ENCODE measurements around the gene CMC4. TPM values are rescaled to one million over a fixed set of nuclear protein-coding genes. Genes with fewer than 3 reads are reported as not detected.

CMC4 gene
- total and polyA plus RNA-seq, 2 donors (not counting 1 experiment from before 2014, with no cell fraction given), result 8.1 to 9.6 TPM

DNA sequence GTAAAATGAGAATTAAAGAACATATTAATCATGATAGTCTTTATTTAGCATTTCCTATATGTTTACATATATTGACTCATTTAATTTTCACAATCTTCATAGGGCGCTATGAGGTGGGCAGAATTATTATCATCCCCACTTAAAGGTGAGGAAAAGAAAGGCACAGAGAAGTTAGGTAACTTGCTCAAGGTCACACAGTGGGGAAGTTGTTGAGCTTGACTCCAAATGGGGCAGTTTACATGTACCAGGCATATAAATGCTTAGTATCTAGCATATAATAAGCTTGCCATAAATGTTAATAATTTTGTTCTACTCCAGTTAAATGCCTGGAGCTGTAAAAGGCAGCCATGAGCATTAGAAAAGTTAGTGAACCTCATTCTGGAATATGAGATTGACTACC, 1.5 kb downstream of the CMC4 start:
- peaks cover 19% of the 10 kb centered on the region for H3K79me2 ChIP-seq (ENCODE audit: control insufficient read depth, insufficient read depth, low read length)
- no peaks in the 10 kb centered on the region for H4K20me1 ChIP-seq (ENCODE audit: control insufficient read depth, extremely low read depth, insufficient read depth, low read length)
- H3K27ac ChIP-seq (ENCODE audit: insufficient read depth, low read length), result no peak overlapping the region

DNA sequence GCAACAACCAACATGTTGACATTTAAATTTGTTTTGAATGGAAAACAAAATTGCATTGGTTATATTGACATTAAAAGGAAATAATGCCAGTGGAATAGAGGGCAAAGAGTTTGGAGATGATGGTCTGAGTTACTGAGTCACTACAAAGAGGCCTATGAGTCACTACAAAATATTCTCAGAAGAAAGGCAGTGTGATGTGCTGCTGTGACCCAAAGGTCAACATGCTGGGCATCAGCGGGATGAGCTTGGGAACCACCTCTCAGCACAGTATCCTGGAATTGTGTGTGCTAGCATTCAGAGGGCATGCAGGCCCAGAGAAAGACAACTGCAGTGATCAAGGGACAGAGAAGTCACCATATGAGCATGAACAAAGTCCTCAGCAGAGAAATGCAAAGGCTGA, 2.8 kb downstream of the CMC4 start:
- peak overlapping the region; percentile 15 for H3K4me2 ChIP-seq (ENCODE audit: extremely low read depth, insufficient read depth, low read length)
- H3K4me1 ChIP-seq (ENCODE audit: control insufficient read depth, extremely low read depth, insufficient read depth, low read length), result peaks cover 8% of the 10 kb centered on the region
- H3K36me3 ChIP-seq (ENCODE audit: control insufficient read depth, insufficient read depth, low read length), result no peaks in the 10 kb centered on the region
- peak overlapping the region; percentile 38 for H3K27ac ChIP-seq (ENCODE audit: insufficient read depth, low read length)
- TF ChIP-seq EZH2 (IDR thresholded peaks at IDR 0.05; ENCODE audit: low read length, missing control alignments), result no peak
- TF ChIP-seq, protein P1, sequence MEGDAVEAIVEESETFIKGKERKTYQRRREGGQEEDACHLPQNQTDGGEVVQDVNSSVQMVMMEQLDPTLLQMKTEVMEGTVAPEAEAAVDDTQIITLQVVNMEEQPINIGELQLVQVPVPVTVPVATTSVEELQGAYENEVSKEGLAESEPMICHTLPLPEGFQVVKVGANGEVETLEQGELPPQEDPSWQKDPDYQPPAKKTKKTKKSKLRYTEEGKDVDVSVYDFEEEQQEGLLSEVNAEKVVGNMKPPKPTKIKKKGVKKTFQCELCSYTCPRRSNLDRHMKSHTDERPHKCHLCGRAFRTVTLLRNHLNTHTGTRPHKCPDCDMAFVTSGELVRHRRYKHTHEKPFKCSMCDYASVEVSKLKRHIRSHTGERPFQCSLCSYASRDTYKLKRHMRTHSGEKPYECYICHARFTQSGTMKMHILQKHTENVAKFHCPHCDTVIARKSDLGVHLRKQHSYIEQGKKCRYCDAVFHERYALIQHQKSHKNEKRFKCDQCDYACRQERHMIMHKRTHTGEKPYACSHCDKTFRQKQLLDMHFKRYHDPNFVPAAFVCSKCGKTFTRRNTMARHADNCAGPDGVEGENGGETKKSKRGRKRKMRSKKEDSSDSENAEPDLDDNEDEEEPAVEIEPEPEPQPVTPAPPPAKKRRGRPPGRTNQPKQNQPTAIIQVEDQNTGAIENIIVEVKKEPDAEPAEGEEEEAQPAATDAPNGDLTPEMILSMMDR (conservative IDR thresholded peaks at IDR 0.05 in 1 of 2, IDR thresholded peaks at IDR 0.05 in 1 of 2; ENCODE audit: low read depth in 1 of 2, low read length in 2 of 2), result no peak
- peak; percentile 63 to 64 for DNase-seq (ENCODE audit: low read depth in 2 of 2)
- no peaks in the 10 kb centered on the region for H3K27me3 ChIP-seq (ENCODE audit: control insufficient read depth, insufficient read depth, low read length)
- no peak overlapping the region for H3K4me3 ChIP-seq (replicated peaks in 1 of 4; ENCODE audit: control extremely low read depth in 1 of 4, insufficient read depth in 1 of 4, low read depth in 3 of 4, low read length in 4 of 4)
- no peak overlapping the region for H3K9ac ChIP-seq (ENCODE audit: insufficient read depth, low read length)
- H3K79me2 ChIP-seq (ENCODE audit: control insufficient read depth, insufficient read depth, low read length), result peaks cover 19% of the 10 kb centered on the region
- H3K9me3 ChIP-seq (ENCODE audit: control insufficient read depth, insufficient read depth, low read depth, low read length), result no peaks in the 10 kb centered on the region
- no peaks in the 10 kb centered on the region for H4K20me1 ChIP-seq (ENCODE audit: control insufficient read depth, extremely low read depth, insufficient read depth, low read length)
- no peak overlapping the region for H2AFZ ChIP-seq (ENCODE audit: low read length)

More for the DNA sequence above, 1.5 kb downstream of the CMC4 start:
- Histone ChIP-seq H3K4me2 (ENCODE audit: extremely low read depth, insufficient read depth, low read length) (peak overlapping the region; percentile 13), H3K27me3 (ENCODE audit: control insufficient read depth, insufficient read depth, low read length) (no peaks in the 10 kb centered on the region), H3K36me3 (ENCODE audit: control insufficient read depth, insufficient read depth, low read length) (peaks cover 4% of the 10 kb centered on the region), H3K9me3 (ENCODE audit: control insufficient read depth, insufficient read depth, low read depth, low read length) (no peaks in the 10 kb centered on the region), H2AFZ (ENCODE audit: low read length) (no peak overlapping the region), H3K9ac (ENCODE audit: insufficient read depth, low read length) (no peak overlapping the region), H3K4me1 (ENCODE audit: control insufficient read depth, extremely low read depth, insufficient read depth, low read length) (peaks cover 8% of the 10 kb centered on the region), H3K4me3 (replicated peaks in 1 of 4; ENCODE audit: control extremely low read depth in 1 of 4, insufficient read depth in 1 of 4, low read depth in 3 of 4, low read length in 4 of 4) (peak overlapping the region in 3 of 4 experiments; percentile 63 to 87 (median 68))
- TF ChIP-seq, protein P1 (conservative IDR thresholded peaks at IDR 0.05 in 1 of 2, IDR thresholded peaks at IDR 0.05 in 1 of 2; ENCODE audit: low read depth in 1 of 2, low read length in 2 of 2), result no peak
- DNase-seq (ENCODE audit: low read depth in 2 of 2), result no peak

DNA sequence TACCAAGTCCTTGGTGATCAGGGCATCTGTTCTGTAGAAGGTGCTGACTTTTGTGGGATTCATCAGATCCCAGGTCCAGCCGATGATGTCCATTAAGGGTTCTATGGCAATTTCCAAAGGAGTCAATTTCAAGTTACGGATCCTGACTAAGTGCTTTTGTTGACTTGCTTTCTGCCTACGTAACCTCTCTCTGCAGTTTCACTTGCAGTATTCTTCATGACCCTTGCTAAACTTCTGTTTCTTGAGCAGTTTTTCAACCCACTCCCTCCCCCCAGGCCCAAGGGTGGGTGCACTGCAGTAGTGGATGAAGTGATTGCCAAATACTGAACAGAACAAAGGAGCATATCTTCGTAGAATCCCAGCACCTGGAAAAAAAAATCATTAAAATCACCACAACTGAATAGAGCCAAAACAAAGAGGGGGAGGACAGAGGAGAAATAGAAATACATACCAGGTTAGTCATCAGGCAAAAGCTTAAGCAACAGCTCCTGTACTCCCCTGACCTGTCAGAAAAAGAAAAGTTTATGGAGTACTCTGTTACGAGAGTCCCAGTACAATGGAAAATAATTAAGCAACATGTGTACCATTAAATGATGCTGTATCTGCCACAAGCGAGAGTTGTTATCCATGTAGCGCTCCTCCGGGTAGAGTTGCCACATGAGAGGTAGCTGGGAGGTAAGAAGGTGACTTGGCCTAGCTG, 5.8 kb downstream of the CMC4 start:
- DNase-seq (ENCODE audit: low read depth in 2 of 2), result peak; percentile 36 to 71
- Histone ChIP-seq H3K27ac (ENCODE audit: insufficient read depth, low read length) (no peak overlapping the region), H4K20me1 (ENCODE audit: control insufficient read depth, extremely low read depth, insufficient read depth, low read length) (no peaks in the 10 kb centered on the region)

More for the DNA sequence above, 5.8 kb downstream of the CMC4 start:
- no peak overlapping the region for H3K9ac ChIP-seq (ENCODE audit: insufficient read depth, low read length)
- H3K4me3 ChIP-seq (replicated peaks in 1 of 4; ENCODE audit: control extremely low read depth in 1 of 4, insufficient read depth in 1 of 4, low read depth in 3 of 4, low read length in 4 of 4), result no peak overlapping the region
- no peaks in the 10 kb centered on the region for H3K36me3 ChIP-seq (ENCODE audit: control insufficient read depth, insufficient read depth, low read length)
- H3K4me2 ChIP-seq (ENCODE audit: extremely low read depth, insufficient read depth, low read length), result no peak overlapping the region
- peaks cover 7% of the 10 kb centered on the region for H3K79me2 ChIP-seq (ENCODE audit: control insufficient read depth, insufficient read depth, low read length)
- H2AFZ ChIP-seq (ENCODE audit: low read length), result no peak overlapping the region
- no peaks in the 10 kb centered on the region for H3K9me3 ChIP-seq (ENCODE audit: control insufficient read depth, insufficient read depth, low read depth, low read length)
- TF ChIP-seq EZH2 (IDR thresholded peaks at IDR 0.05; ENCODE audit: low read length, missing control alignments), result no peak
- TF ChIP-seq, protein P1 (conservative IDR thresholded peaks at IDR 0.05 in 1 of 2, IDR thresholded peaks at IDR 0.05 in 1 of 2; ENCODE audit: low read depth in 1 of 2, low read length in 2 of 2), result no peak
- peaks cover 7% of the 10 kb centered on the region for H3K4me1 ChIP-seq (ENCODE audit: control insufficient read depth, extremely low read depth, insufficient read depth, low read length)
- H3K27me3 ChIP-seq (ENCODE audit: control insufficient read depth, insufficient read depth, low read length), result no peaks in the 10 kb centered on the region
